Body of pancreas (tissue), 4 donors: ENCODE results near the gene ARSG. TPM values are rescaled to one million over a fixed set of nuclear protein-coding genes. Genes with fewer than 3 reads are reported as not detected.

Experiments
- ATAC-seq: fragments of 150-250 bp; one replicate; pipeline ENCODE4 v1.9.1; 2016
- DNase-seq, 4 donors: peaks; one replicate each; pipeline ENCODE4 v3.0.0-alpha.2; 2019
- H3K27ac ChIP-seq, 4 donors: fragments of 200-600 bp; sonication (generic); 1 replicate in 3 of 4; 2 replicates in 1 of 4; pipeline versions ENCODE4 v1.5.1 to v1.6.1; 2016 to 2019; ENCODE audit warnings: mild to moderate bottlenecking in 1 of 4, mixed read lengths in 1 of 4, moderate library complexity in 1 of 4
- H3K27me3 ChIP-seq, 2 donors: fragments of 200-600 bp; sonication (generic); one replicate each; pipeline ENCODE4 v1.6.0; 2016; ENCODE audit warnings: mild to moderate bottlenecking in 1 of 2
- H3K36me3 ChIP-seq, 2 donors: fragments of 200-600 bp; sonication (generic); replicated peaks in 1 of 2; 2 replicates each; pipeline ENCODE4 v1.5.1; 2016; ENCODE audit warnings: low read depth in 2 of 2; ENCODE audit not compliant: insufficient read depth in 1 of 2
- H3K4me1 ChIP-seq: fragments of 200-600 bp; sonication (generic); one replicate; pipeline ENCODE4 v1.6.0; 2016
- H3K4me3 ChIP-seq, 2 donors: fragments of 200-600 bp; sonication (generic); 1 replicate in 1 of 2; 2 replicates in 1 of 2; pipeline ENCODE4 v1.5.1; 2016 to 2019
- H3K9me3 ChIP-seq, 3 donors: fragments of 200-600 bp; sonication (generic); 1 replicate in 2 of 3; 2 replicates in 1 of 3; pipeline ENCODE4 v1.5.1; 2016
- CTCF ChIP-seq, 7 experiments: fragments of 450-650 bp in 4 of 7; fragments of 200-600 bp in 3 of 7; sonication (generic) in 3 of 7; IDR thresholded peaks; one replicate each; pipeline ENCODE4 v1.5.1; 2016 to 2019; ENCODE audit warnings: antibody characterized with exemption in 7 of 7
- POLR2A ChIP-seq, 3 donors: fragments of 450-650 bp; IDR thresholded peaks; one replicate each; pipeline ENCODE4 v1.6.1; 2016; ENCODE audit warnings: antibody characterized with exemption in 3 of 3, mild to moderate bottlenecking in 2 of 3
- WGBS, 2 donors: methylation state at CpG; one replicate each; pipeline ENCODE4 v1.1.5; 2017; 5-methylcytosine and 5-hydroxymethylcytosine counted together
- intact Hi-C: fragments of 100-400 bp; cut with DNase I; formaldehyde crosslinking; loops from one replicate; pipeline ENCODE4 v1.15.1; 2023
- total RNA-seq, 2 donors: library from RNA; depleted of rRNA; stranded (reverse); fragments of >200 nt; gene quantifications; one replicate each; pipeline ENCODE4 v1.1.0, GENCODE V29; 2016

ARSG gene
- total RNA-seq, 2 donors from 2014 or later: 0.52 to 1.6 TPM

- Histone ChIP-seq H3K27me3 (no peaks in the 10 kb centered on the region), H3K36me3 (peaks cover 6 to 45% of the 10 kb centered on the region in 2 donors), H3K27ac (no peak overlapping the region), H3K4me3 (no peak overlapping the region), H3K4me1 (no peaks in the 10 kb centered on the region), H3K9me3 (no peaks in the 10 kb centered on the region)
- ATAC-seq (no peak), DNase-seq (no peak)
- intact Hi-C loops: no loop called here
- WGBS, 2 donors: 90 to 91% methylated on average over 12 of the region's 12 CpGs
- TF ChIP-seq POLR2A (IDR thresholded peaks at IDR 0.05) (no peak), CTCF (IDR thresholded peaks at IDR 0.05) (no peak)
These were observed 132.9 kb downstream of the ARSG start for GRCh38 chr17:68424203-68424602.

GRCh38 chr17:68424861-68425260, 133.6 kb downstream of the ARSG start:
- no peaks in the 10 kb centered on the region for H3K9me3 ChIP-seq
- DNase-seq: peak in 1 of 4 donors; percentile 25
- intact Hi-C loops: no loop called here
- H3K36me3 ChIP-seq: peaks cover 6 to 47% of the 10 kb centered on the region in 2 donors
- no peaks in the 10 kb centered on the region for H3K4me1 ChIP-seq
- TF ChIP-seq POLR2A (IDR thresholded peaks at IDR 0.05) (no peak), CTCF (IDR thresholded peaks at IDR 0.05) (no peak)
- no peak overlapping the region for H3K27ac ChIP-seq
- H3K27me3 ChIP-seq: no peaks in the 10 kb centered on the region
- ATAC-seq: no peak
- H3K4me3 ChIP-seq: no peak overlapping the region
- WGBS, 2 donors: 87 to 88% methylated on average over 6 of the region's 6 CpGs

- WGBS, 2 donors: 95 to 98% methylated on average over 12 of the region's 12 CpGs
- Histone ChIP-seq H3K27me3 (no peaks in the 10 kb centered on the region), H3K4me3 (no peak overlapping the region), H3K4me1 (no peaks in the 10 kb centered on the region), H3K36me3 (peaks cover 6 to 42% of the 10 kb centered on the region in 2 donors), H3K9me3 (no peaks in the 10 kb centered on the region), H3K27ac (no peak overlapping the region)
- intact Hi-C loops: no loop called here
- DNase-seq (no peak), ATAC-seq (no peak)
- no peak for TF ChIP-seq POLR2A (IDR thresholded peaks at IDR 0.05)
- TF ChIP-seq CTCF (IDR thresholded peaks at IDR 0.05): no peak
These were observed 134.7 kb downstream of the ARSG start for GRCh38 chr17:68425979-68426378.

GRCh38 chr17:68427575-68427974, 136.3 kb downstream of the ARSG start:
- WGBS, 2 donors: 87 to 98% methylated on average over 7 of the region's 7 CpGs
- Histone ChIP-seq H3K4me1 (no peaks in the 10 kb centered on the region), H3K9me3 (no peaks in the 10 kb centered on the region), H3K27me3 (no peaks in the 10 kb centered on the region), H3K27ac (no peak overlapping the region), H3K4me3 (no peak overlapping the region), H3K36me3 (peaks cover 6 to 51% of the 10 kb centered on the region in 2 donors)
- intact Hi-C loops: no loop called here
- TF ChIP-seq POLR2A (IDR thresholded peaks at IDR 0.05) (no peak), CTCF (IDR thresholded peaks at IDR 0.05) (no peak)
- DNase-seq (no peak), ATAC-seq (no peak)

- TF ChIP-seq POLR2A (IDR thresholded peaks at IDR 0.05): no peak
- TF ChIP-seq CTCF (IDR thresholded peaks at IDR 0.05): no peak
- H3K27ac ChIP-seq: no peak overlapping the region
- peaks cover 6 to 57% of the 10 kb centered on the region in 2 donors for H3K36me3 ChIP-seq
- DNase-seq: no peak
- H3K27me3 ChIP-seq: no peaks in the 10 kb centered on the region
- 85 to 92% methylated on average over 14 of the region's 14 CpGs for WGBS, 2 donors
- intact Hi-C loops: no loop called here
- no peak for ATAC-seq
- H3K9me3 ChIP-seq: no peaks in the 10 kb centered on the region
- H3K4me3 ChIP-seq: no peak overlapping the region
- no peaks in the 10 kb centered on the region for H3K4me1 ChIP-seq
These were observed 137.3 kb downstream of the ARSG start for GRCh38 chr17:68428498-68429172.
